Neuronal stem cell (in vitro differentiated cells): ENCODE measurements around the gene ACSF3.

Source experiments
- DNase-seq: peaks from one replicate; pipeline ENCODE4 v3.0.0-alpha.2; 2013; ENCODE audit warnings: low spot score
- H2AFZ ChIP-seq: one replicate; pipeline ENCODE4 v1.6.1; 2013; ENCODE audit warnings: mild to moderate bottlenecking, low read length, inconsistent platforms
- H2AK5ac ChIP-seq: 2 replicates; pipeline ENCODE4 v1.6.1; 2013; ENCODE audit warnings: low read depth, mild to moderate bottlenecking, inconsistent platforms, low read length, moderate library complexity, mixed read lengths
- H2BK120ac ChIP-seq: 2 replicates; pipeline ENCODE4 v1.6.1; 2013; ENCODE audit warnings: low read depth, mild to moderate bottlenecking, inconsistent platforms, low read length, moderate library complexity, mixed read lengths
- H2BK12ac ChIP-seq: one replicate; pipeline ENCODE4 v1.6.1; 2013; ENCODE audit warnings: low read length, inconsistent platforms
- H2BK15ac ChIP-seq: 2 replicates; pipeline ENCODE4 v1.6.1; 2013; ENCODE audit warnings: mild to moderate bottlenecking, low read length, inconsistent platforms, mixed read lengths
- H2BK5ac ChIP-seq: one replicate; pipeline ENCODE4 v1.6.1; 2013; ENCODE audit warnings: inconsistent platforms, mild to moderate bottlenecking, low read length, moderate library complexity
- H3K14ac ChIP-seq: one replicate; pipeline ENCODE4 v1.6.1; 2013; ENCODE audit warnings: low read length, inconsistent platforms
- H3K18ac ChIP-seq: 2 replicates; pipeline ENCODE4 v1.6.1; 2013; ENCODE audit warnings: low read length, inconsistent platforms
- H3K23ac ChIP-seq: 2 replicates; pipeline ENCODE4 v1.6.1; 2013; ENCODE audit warnings: low read depth, mild to moderate bottlenecking, mixed read lengths, low read length, inconsistent platforms; ENCODE audit not compliant: poor library complexity
- H3K27ac ChIP-seq: replicated peaks from 3 replicates; pipeline ENCODE4 v1.5.1; 2013; ENCODE audit warnings: low read length, inconsistent platforms
- H3K27me3 ChIP-seq, 3 experiments: 2 replicates each; pipeline ENCODE4 v1.6.1; 2013; ENCODE audit warnings: low read length in 3 of 3, mild to moderate bottlenecking in 2 of 3, inconsistent platforms in 1 of 3, low read depth in 1 of 3, mixed read lengths in 1 of 3, moderate library complexity in 1 of 3; ENCODE audit not compliant: control insufficient read depth in 3 of 3, insufficient read depth in 3 of 3
- H3K36me3 ChIP-seq, 2 donors: replicated peaks in 1 of 2; 2 replicates each; pipeline ENCODE4 v1.6.1; 2013; ENCODE audit warnings: low read length in 2 of 2; ENCODE audit not compliant: control insufficient read depth in 2 of 2, insufficient read depth in 2 of 2
- H3K4ac ChIP-seq: 2 replicates; pipeline ENCODE4 v1.6.1; 2013; ENCODE audit warnings: inconsistent platforms, mild to moderate bottlenecking, low read length, moderate library complexity
- H3K4me1 ChIP-seq, 2 donors: 1 replicate in 1 of 2; 2 replicates in 1 of 2; pipeline ENCODE4 v1.6.1; 2013; ENCODE audit warnings: low read length in 2 of 2, low read depth in 1 of 2; ENCODE audit not compliant: control insufficient read depth in 2 of 2, insufficient read depth in 1 of 2
- H3K4me2 ChIP-seq: one replicate; pipeline ENCODE4 v1.6.1; 2013; ENCODE audit warnings: mild to moderate bottlenecking, low read length, inconsistent platforms; ENCODE audit not compliant: insufficient read depth, poor library complexity, severe bottlenecking
- H3K4me3 ChIP-seq, 2 donors: 2 replicates each; pipeline ENCODE4 v1.5.1; 2013; ENCODE audit warnings: low read length in 2 of 2, mild to moderate bottlenecking in 2 of 2, inconsistent platforms in 1 of 2, moderate library complexity in 1 of 2
- H3K79me1 ChIP-seq: one replicate; pipeline ENCODE4 v1.6.1; 2013; ENCODE audit warnings: low read depth, mild to moderate bottlenecking, inconsistent platforms, low read length, moderate library complexity
- H3K9ac ChIP-seq: one replicate; pipeline ENCODE4 v1.6.1; 2013; ENCODE audit warnings: mild to moderate bottlenecking, low read depth, low read length, inconsistent platforms; ENCODE audit not compliant: poor library complexity
- H3K9me3 ChIP-seq, 2 donors: replicated peaks in 1 of 2; 2 replicates each; pipeline versions ENCODE3 to v1.6.1; 2013; ENCODE audit warnings: low read length in 2 of 2, mild to moderate bottlenecking in 2 of 2, inconsistent platforms in 1 of 2, low read depth in 1 of 2, mixed read lengths in 1 of 2, moderate library complexity in 1 of 2; ENCODE audit not compliant: control insufficient read depth in 2 of 2, insufficient read depth in 1 of 2
- H4K8ac ChIP-seq: one replicate; pipeline ENCODE4 v1.6.1; 2013; ENCODE audit warnings: low read depth, mild to moderate bottlenecking, inconsistent platforms, low read length, moderate library complexity
- H4K91ac ChIP-seq: one replicate; pipeline ENCODE4 v1.6.1; 2013; ENCODE audit warnings: low read length, low read depth, mild to moderate bottlenecking, inconsistent platforms; ENCODE audit not compliant: poor library complexity
- WGBS, 2 donors: extraction: QIAGEN DNeasy Blood & Tissue Kit; methylation state at CpG; one replicate each; pipeline ENCODE4 v1.1.7; 2013; ENCODE audit warnings: missing lambda C conversion rate in 2 of 2, mixed read lengths in 1 of 2; ENCODE audit not compliant: insufficient read length in 2 of 2, insufficient replicate concordance in 1 of 2; ENCODE audit errors: extremely low coverage in 2 of 2; 5-methylcytosine and 5-hydroxymethylcytosine counted together

ACSF3 gene

DNA sequence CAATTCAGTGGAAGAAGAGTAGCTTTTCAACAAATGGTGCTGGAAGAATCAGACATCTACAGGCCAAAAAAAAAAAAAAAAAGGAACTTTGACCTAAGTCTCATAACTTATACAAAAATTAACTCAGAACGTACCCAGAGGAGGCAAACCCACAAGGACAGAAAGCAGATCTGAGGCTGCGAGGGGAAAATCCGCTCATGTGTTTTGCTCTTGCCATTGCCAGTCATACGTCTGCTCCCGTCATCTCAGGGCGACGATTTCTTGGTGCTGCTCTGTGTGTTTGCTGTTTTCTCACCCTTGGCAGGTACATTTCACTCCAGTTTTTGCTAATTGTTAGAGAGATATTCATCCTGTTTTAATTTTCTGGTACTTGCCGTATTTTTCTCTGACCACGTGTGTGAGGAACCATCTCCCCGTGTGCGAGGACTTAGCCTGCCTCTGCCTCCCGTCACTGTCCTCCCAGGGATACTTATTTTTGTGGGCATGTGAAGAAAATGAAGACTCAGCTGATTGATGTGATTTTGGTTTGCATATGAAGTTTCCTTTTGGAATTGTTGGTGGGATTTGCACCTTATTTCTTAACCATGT lies 33.4 kb upstream of the ACSF3 start:
- H3K4ac ChIP-seq, result no peak overlapping the region
- no peak overlapping the region for H3K4me2 ChIP-seq
- H3K27me3 ChIP-seq, result peaks cover 0 to 40% (median 0%) of the 10 kb centered on the region in 3 experiments
- no peak overlapping the region for H2AK5ac ChIP-seq
- H2AFZ ChIP-seq, result no peak overlapping the region
- no peak overlapping the region for H3K9ac ChIP-seq
- H2BK15ac ChIP-seq, result no peak overlapping the region
- H2BK5ac ChIP-seq, result no peak overlapping the region
- H3K4me1 ChIP-seq, result peaks cover 7 to 8% of the 10 kb centered on the region in 2 donors
- H2BK120ac ChIP-seq, result no peak overlapping the region
- H3K14ac ChIP-seq, result no peak overlapping the region
- no peak overlapping the region for H3K27ac ChIP-seq
- H3K18ac ChIP-seq, result no peak overlapping the region
- DNase-seq, result no peak
- no peak overlapping the region for H2BK12ac ChIP-seq
- no peak overlapping the region for H3K23ac ChIP-seq
- H3K36me3 ChIP-seq, result no peaks in the 10 kb centered on the region
- no peak overlapping the region for H3K4me3 ChIP-seq
- H3K9me3 ChIP-seq, result peaks cover 0 to 4% of the 10 kb centered on the region in 2 donors
- no CpG with 5 or more reads among the region's 12 CpGs for WGBS, 2 donors
- H4K8ac ChIP-seq, result no peak overlapping the region
- no peak overlapping the region for H4K91ac ChIP-seq
- H3K79me1 ChIP-seq, result no peaks in the 10 kb centered on the region

DNA sequence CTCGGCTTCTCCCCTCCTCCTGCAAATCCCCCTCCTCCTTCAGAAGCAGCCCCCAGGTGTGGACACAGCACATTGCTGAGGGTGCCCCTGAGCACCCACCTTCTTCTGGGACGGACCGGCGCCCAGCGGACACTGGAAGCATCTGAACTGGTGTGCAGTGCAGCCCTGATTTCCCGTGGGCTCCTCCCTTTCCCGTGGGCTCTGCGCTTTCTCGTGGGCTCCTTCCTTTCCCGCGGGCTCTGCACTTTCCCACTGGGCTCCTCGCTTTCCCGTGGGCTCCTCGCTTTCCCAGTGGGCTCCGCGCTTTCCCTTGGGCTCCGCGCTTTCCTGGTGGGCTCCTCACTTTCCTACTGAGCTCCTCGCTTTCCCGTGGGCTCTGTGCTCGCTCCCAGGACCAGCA lies 32.6 kb upstream of the ACSF3 start:
- Histone ChIP-seq H2BK15ac (peak overlapping the region; percentile 11), H3K4me1 (peaks cover 7 to 10% of the 10 kb centered on the region in 2 donors), H3K9ac (no peak overlapping the region), H4K8ac (peak overlapping the region; percentile 29), H2BK12ac (peak overlapping the region; percentile 93), H2AFZ (no peak overlapping the region), H2AK5ac (peak overlapping the region; percentile 97), H3K27ac (no peak overlapping the region), H3K18ac (peak overlapping the region; percentile 78), H3K27me3 (peaks cover 0 to 33% (median 0%) of the 10 kb centered on the region in 3 experiments), H3K36me3 (no peaks in the 10 kb centered on the region), H3K14ac (peak overlapping the region; percentile 87), H3K4me3 (no peak overlapping the region), H2BK5ac (no peak overlapping the region), H3K9me3 (peaks cover 0 to 1% of the 10 kb centered on the region in 2 donors), H3K79me1 (no peaks in the 10 kb centered on the region), H3K4me2 (no peak overlapping the region), H3K4ac (peak overlapping the region; percentile 78), H3K23ac (peak overlapping the region; percentile 75), H2BK120ac (peak overlapping the region; percentile 93), H4K91ac (no peak overlapping the region)
- DNase-seq, result no peak
- no CpG with 5 or more reads among the region's 21 CpGs for WGBS, 2 donors

DNA sequence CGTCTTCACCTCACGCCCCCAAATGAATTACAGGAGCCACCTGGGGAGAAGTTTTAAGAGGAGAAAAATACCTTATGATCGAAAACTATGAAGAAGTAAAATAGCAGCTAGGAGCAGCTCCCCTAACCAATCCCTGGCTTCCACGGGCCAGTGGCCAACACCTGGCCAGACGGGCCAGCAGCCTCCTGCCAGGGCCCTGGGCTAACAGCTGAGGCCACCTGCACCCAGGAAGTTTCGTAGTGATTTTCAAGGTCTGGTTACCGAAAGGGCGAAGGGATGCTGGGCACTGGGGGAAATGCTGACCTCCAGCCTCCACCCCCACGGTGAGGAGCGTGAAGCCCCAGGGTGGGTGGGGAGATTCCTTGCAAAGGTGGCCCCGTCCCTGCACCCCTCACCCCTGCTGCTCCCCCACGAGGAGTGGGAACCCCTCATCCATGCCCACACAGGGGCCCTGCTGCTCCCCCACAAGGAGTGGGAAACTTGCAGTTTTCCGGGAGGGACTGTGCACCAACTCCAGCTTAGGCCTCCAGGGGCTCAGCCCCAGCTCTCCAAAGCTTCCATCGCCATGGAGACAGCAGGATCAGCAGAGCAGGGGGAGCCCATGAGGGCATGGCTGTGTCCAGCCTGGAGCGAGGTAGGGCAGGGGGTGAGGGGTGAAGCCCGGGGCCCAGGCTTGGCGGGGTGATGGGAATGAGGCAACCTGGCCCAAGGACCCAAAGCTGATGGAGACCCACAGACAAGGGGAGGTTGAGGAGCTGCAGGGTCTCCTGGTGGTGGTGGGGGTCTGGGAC lies 31.9 kb upstream of the ACSF3 start:
- Histone ChIP-seq H3K79me1 (no peaks in the 10 kb centered on the region), H2BK15ac (peak overlapping the region; percentile 11), H3K36me3 (no peaks in the 10 kb centered on the region), H2BK12ac (peak overlapping the region; percentile 93), H3K14ac (no peak overlapping the region), H2BK5ac (peak overlapping the region; percentile 87), H3K4ac (peak overlapping the region; percentile 6), H3K18ac (peak overlapping the region; percentile 78), H2BK120ac (peak overlapping the region; percentile 93), H3K23ac (no peak overlapping the region), H3K4me1 (peaks cover 11 to 16% of the 10 kb centered on the region in 2 donors), H2AK5ac (peak overlapping the region; percentile 97), H3K9me3 (no peaks in the 10 kb centered on the region), H3K4me3 (no peak overlapping the region), H3K4me2 (no peak overlapping the region), H4K91ac (peak overlapping the region; percentile 11), H3K27me3 (peaks cover 0 to 31% (median 0%) of the 10 kb centered on the region in 3 experiments), H3K27ac (no peak overlapping the region), H2AFZ (no peak overlapping the region), H3K9ac (no peak overlapping the region), H4K8ac (no peak overlapping the region)
- WGBS, 2 donors, result no CpG with 5 or more reads among the region's 17 CpGs
- no peak for DNase-seq
